HG02852 (cell line): ENCODE measurements around the gene ZNF862.

Experiments used
- ATAC-seq: cut with Tn5 transposase; IDR thresholded peaks from one replicate; pipeline ENCODE4 v1.9.1; 2021; ENCODE audit warnings: mild to moderate bottlenecking, moderate library complexity; ENCODE audit not compliant: unreplicated experiment

ZNF862 gene

DNA sequence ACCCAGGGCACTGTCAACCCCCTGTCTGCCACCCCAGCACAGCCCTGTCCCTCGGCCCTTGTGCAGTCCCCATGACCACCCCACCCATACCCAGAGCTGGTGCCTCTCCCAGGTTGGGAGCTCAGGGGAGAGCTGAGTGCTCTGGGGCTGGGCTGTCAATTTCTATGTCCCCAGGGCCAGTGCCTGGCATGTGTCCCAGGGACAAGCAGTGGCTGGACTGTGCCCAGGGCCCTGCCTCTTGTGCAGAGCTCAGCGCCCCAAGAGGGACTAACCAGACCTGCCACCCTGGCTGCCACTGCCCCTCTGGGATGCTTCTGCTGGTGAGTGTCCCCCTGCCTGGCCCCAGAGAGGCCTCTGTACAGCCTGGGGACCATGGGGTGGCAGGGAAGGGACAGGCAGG lies 29.0 kb upstream of the ZNF862 start:
- no peak for ATAC-seq

DNA sequence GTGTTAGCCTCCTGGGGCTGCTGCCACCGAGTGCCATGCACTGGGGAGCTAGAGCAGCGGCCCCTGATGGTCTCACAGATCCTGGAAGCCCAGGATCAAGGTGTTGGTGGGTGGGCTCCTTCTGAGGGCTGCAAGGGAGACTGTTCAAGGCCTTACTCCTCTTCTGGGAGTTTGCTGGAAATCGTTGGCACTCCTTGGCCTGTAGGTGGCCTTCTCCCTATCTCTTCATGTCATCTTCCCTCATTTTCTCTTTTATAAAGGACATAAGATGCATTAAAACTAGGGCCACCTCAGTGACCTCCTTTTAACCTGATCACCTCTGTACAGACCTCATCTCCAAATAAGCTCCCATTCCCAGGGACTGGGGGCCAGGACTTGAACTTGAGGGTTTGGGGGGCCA lies 27.0 kb upstream of the ZNF862 start:
- ATAC-seq = no peak

DNA sequence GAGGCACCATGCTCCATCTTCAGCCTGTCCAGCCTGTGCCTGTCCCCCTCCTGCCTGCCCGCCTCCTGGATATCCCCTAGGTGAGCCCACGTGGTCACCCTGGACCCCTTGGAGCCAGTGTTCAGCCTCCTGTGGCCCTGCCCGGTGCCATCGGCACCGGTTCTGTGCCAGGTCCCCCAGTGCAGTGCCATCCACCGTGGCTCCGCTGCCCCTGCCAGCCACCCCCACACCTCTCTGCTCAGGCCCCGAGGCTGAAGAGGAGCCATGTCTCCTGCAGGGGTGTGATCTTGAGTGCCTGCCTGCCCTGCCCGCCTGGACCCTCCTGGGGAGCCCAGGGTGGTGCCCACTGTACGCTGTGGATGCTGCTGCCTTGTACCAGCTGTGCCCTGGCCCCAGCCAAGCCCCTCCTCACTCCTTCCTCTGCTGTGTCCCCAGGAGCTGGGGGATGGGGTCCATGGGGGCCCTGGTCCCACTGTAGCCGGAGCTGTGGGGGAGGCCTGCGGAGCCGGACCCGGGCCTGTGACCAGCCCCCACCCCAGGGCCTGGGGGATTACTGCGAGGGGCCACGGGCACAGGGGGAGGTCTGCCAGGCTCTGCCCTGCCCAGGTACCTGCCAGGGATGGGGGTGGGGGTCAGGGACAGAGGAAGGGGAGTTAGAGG lies 26.2 kb upstream of the ZNF862 start:
- no peak for ATAC-seq

DNA sequence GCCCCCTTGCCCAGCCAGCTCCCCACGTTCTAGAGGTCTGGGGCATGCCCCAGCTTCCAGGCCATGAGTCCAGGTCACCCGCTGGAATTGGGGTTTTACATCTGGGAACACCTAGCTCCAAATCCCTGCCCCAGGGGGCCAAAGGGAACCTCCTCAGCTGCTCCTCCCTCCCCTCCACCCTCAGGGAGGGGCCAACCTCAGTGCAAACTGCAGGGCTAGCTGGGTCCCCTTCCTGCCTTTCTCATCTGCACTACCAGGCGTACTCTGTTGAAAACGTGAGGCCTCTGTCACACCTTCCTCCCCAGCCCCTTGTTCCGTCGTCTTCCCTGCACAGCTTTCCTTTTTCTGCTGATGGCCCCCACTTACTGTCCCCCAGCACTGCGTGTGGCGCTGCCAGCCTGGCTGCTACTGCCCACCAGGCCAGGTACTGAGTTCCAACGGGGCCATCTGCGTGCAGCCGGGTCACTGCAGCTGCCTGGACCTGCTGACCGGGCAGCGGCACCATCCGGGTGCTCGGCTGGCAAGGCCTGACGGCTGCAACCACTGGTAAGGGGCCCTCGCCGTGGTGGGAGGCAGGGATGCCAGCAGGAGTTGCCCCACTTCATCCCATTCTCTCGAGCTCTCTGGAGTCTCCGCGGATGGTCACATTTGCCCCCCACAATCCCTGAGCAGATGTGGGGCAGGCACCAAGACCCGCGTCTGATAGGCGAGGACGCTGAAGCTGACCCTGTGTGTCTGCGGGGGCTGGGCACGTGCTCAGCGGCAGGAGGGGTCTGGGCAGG lies 24.7 kb upstream of the ZNF862 start:
- ATAC-seq = no peak

DNA sequence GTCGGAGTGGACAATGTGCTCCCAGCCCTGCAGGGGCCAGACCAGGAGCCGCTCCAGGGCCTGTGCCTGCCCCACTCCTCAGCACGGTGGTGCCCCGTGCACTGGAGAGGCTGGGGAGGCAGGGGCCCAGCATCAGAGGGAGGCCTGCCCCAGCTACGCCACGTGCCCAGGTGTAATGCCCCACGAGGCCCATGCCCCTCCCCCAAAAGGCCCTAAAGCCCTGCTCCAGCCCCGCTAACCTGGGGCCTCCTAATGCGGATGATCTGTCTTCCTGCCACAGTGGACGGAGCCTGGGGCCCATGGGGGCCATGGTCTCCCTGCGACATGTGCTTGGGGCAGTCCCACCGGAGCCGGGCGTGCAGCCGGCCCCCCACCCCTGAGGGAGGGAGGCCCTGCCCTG lies 23.7 kb upstream of the ZNF862 start:
- ATAC-seq = no peak

DNA sequence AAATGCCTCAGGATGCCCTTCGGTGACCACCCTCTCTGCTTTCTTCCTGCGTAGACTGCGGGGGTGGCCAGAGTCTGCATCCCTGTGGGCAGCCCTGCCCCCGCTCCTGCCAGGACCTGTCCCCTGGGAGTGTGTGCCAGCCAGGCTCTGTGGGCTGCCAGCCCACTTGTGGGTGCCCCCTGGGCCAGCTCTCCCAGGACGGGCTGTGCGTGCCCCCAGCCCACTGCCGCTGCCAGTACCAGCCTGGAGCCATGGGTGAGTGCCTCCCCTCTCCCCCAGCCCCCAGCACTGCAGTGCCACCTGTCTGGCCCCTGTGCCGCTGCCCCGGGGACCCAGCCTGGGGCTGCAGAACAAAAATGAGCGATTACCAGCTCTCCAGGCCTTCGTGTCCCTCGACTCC lies 23.1 kb upstream of the ZNF862 start:
- no peak for ATAC-seq

DNA sequence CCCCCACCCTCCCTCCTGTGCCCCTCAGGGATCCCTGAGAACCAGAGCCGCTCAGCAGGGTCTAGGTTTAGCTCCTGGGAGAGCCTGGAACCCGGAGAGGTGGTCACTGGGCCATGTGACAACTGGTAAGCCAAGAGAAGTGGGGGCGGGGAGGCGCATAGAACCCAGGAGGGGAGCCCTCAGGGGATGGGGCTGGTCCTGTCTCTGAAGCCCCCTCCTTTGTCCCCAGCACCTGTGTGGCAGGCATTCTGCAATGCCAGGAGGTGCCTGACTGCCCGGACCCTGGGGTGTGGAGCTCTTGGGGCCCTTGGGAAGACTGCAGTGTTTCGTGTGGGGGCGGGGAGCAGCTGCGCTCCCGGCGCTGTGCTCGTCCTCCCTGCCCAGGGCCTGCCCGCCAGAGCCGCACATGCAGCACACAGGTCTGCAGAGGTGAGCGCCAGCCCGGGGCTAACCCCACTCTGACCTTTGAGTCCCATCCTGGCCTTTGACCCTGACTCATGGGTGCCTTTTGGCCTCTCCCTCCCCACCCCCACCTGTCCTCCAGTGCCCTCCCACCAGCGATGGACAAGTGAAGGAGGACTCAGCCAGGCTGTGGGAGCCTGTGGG lies 22.4 kb upstream of the ZNF862 start:
- no peak for ATAC-seq

DNA sequence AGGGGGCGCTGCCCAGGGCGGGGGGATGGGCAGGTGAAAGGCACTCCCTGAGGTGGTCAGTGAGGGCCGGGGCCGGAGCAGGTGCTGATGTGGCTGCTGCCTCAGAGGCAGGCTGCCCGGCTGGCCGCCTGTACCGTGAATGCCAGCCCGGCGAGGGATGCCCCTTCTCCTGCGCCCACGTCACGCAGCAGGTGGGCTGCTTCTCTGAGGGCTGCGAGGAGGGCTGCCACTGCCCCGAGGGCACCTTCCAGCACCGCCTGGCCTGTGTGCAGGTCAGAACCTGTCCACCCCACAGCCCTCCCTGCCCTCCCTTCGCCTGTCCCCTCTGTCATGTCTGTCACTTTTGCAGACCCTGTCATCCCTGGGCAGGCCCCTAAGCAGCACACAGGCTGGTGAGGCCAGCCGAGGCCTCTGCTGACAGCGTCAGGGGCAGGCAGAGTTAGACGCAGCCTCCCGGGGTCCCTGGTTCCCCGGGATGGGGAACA lies 21.9 kb upstream of the ZNF862 start:
- ATAC-seq = no peak

DNA sequence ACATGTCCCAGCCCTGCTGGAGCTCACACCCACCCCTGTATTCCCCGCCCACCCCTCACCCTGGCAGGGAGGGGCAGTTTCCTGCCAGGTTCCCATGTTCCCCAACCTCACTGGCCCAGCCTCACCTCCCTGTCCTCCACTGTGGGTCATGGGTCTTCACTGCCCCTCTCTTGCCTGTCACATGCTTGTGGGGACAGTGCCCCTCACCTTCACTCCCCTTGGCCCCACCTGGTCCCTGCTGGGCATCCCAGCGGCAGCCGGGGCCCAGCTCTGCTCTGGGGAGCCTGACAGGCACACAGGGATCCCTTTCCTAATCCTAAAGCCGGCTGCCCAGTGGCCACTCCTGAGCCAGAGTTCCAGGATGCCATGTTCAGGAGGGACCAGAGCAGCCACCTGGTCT lies 21.4 kb upstream of the ZNF862 start:
- ATAC-seq = no peak

DNA sequence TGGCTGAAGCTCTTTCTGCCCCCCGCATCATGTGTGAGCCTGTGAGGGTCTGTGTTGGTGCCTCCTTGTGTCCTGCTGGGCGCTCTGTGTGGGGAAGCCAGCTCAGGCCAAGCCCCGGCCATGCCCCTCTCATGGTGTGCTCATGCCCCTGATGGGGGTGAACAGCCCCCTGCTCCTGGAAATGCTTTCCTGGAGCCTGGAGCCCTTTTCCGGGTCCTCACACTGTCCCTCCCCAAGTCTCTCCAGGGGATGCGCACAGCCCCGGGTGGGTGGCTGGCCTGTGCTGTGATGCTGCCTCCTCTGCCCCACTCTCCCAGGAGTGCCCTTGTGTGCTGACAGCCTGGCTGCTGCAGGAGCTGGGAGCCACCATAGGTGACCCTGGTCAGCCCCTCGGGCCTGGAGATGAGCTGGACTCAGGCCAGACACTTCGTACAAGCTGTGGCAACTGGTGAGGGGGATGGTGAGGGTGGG lies 20.8 kb upstream of the ZNF862 start:
- no peak for ATAC-seq

DNA sequence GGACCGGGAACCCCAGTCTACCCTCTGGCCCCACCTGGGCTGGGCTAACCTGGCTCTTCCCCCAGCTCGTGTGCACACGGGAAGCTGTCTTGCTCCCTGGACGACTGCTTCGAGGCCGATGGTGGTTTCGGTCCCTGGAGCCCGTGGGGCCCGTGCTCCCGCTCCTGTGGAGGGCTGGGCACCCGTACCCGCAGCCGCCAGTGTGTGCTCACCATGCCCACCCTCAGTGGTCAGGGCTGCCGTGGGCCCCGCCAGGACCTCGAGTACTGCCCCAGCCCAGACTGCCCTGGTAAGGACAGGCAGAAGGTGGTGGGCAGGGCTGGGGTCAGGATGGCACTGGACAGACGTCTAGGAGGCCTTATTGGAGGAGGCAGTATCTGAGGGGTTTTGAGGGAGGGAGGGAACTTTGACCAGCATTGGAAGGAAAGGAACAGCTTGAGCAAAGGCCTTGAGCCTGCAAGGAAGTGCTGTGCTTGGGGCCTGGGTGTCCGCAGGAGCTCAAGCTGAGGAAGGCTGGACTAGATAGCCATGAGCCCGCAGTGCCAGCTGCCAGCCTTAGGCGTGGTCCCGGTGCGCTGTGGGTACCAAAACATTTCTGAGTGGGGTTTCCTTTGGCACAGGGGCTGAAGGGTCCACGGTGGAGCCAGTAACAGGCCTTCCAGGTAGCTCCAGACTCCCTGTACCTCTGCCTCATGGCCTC lies 20.2 kb upstream of the ZNF862 start:
- no peak for ATAC-seq

DNA sequence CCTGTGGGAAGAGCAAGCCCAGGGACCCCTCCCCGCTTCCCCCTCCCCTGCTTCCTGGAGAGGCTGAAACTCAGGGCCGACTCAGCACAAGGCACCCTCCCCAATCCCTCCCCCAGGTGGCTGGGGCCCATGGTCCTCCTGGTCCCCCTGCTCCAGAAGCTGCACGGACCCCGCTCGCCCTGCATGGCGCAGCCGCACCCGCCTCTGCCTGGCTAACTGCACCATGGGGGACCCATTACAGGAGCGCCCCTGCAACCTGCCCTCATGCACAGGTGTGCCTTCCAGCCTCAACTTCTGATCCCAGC lies 19.7 kb upstream of the ZNF862 start:
- ATAC-seq = no peak

DNA sequence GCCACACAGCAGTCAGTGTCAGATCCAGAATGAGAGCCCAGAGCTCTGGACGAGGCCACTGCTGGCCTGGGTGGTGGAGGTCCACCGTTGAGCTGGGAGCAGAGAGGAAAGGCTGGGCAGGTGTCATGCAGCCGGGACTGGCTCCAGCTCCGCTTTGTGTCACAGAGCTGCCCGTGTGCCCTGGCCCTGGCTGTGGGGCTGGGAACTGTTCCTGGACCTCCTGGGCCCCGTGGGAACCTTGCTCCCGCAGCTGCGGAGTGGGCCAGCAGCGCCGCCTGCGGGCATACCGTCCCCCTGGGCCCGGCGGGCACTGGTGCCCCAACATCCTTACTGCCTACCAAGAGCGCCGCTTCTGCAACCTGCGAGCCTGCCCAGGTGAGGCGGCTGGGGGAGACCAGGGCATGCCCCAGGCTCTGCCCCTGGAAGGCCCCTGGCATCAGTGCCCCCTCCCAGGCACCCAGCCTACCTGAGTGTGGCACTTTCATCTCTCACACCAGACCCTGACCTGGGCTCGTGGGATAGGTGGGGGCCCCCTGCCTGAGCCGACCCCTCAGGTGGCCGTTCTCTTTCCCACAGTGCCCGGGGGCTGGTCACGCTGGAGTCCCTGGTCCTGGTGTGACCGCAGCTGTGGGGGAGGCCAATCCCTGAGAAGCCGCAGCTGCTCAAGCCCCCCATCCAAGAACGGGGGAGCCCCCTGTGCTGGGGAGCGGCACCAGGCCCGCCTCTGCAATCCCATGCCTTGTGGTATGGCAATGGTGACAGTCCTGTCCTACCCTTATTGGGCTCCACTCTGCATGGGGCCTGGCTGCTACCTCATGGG lies 18.8 kb upstream of the ZNF862 start:
- no peak for ATAC-seq

DNA sequence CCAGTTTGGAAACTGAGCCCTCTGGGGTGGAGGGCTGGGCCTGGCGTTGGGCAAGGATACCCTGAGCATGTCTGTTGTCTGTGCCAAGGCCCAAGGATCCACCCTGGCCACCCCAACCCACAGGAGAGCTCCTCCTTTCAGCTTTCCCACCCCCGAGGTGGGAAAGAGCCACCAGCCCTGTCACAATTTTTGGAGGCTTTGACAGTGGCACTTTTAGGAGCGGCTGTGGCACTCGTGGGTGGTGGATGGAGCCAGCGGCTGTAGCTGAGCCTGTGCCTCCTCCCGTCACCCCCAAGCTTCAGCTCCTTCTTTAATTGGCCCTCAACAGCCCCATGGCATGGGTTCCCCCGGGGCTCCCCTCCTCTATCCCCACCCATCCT lies 18.2 kb upstream of the ZNF862 start:
- ATAC-seq = no peak

DNA sequence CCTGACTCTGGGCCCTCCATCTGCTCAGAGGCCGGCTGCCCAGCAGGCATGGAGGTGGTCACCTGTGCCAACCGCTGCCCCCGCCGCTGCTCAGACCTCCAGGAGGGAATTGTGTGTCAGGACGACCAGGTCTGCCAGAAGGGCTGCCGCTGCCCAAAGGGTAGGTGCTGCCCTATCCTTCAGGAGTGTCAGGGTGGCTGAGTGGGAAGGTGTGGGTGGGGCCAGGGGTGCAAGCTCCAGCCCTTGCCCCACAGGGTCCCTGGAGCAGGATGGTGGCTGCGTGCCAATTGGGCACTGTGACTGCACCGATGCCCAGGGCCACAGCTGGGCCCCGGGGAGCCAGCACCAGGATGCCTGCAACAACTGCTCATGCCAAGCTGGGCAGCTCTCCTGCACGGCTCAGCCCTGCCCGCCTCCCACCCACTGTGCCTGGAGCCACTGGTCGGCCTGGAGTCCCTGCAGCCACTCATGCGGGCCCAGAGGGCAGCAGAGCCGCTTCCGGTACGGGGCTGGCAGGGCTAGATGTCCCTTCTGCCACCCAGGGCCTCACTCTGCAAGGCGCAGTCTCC lies 17.5 kb upstream of the ZNF862 start:
- ATAC-seq = no peak

DNA sequence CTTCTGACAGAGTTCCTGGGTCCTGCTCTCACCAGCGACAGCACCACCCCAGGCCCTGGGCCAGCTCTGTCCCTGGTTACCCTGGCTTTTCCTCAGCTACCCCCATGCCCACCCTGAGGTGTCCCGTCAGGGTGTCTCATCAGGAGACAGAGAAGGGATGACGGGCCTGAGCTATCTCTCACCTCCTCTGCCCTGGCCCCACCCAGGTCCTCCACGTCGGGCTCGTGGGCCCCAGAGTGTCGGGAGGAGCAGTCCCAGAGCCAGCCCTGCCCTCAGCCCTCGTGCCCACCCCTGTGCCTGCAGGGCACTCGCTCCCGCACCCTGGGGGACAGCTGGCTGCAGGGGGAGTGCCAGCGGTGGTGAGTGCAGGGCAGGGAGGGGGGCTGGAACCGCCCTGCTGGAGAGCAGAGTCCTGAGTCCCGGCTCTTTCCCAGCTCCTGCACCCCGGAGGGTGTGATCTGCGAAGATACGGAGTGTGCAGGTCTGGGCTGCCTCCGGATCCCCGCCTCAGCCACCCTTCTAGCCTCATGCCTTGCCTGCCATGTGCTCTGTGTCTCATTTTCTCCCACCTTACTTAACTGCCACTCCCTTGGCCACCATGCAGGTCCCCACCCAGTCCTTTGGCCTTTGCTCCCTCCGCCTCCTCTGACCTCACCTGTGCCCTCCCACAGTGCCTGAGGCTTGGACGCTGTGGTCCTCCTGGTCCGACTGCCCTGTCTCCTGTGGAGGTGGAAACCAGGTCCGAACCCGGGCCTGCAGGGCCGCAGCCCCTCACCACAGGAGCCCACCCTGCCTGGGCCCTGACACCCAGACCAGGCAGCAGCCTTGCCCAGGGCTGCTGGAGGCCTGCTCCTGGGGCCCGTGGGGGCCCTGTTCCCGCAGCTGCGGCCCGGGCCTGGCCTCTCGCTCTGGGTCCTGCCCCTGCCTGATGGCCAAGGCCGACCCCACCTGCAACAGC lies 16.7 kb upstream of the ZNF862 start:
- no peak for ATAC-seq

DNA sequence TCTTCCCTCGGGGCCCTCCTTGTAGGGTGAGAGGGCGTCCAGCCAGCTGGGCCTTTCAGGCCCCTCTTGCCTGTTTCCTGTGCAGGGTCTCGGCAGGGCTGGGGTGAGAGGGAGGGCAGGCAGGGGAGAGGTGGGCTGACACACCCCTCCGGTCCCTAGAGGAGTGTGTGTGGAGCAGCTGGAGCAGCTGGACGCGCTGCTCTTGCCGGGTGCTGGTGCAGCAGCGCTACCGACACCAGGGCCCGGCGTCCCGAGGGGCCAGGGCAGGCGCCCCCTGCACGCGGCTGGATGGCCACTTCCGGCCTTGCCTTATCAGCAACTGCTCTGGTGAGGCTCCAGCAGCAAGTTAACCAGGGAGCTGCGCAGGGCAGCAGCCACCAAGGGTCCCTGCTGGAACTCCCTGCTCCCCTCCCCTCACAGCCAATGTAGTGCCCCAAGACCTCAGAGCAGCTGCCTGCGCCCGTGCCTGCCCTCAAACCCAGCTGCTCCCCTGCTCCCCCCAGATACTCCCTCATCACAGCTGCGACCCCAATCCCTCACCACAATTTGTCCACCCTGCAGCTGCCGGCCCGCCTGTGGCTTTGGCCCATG lies 15.7 kb upstream of the ZNF862 start:
- no peak for ATAC-seq

DNA sequence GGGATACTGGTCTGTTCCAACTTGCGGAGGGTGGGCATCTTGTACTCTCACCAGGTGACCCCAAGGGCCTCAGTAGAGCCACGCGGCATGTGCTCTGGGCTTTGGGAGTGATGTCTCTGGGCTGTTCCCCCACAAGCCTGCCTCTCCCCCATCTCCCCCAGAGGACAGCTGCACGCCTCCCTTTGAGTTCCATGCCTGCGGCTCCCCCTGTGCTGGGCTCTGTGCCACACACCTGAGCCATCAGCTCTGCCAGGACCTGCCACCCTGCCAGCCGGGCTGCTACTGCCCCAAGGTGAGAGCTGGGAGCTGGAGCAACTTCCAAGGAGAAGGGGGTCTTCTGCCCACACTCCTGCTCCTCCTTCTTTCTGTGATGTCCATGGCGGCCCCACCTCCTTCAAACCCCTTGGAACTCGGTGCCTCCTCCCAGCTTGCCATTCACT lies 15.0 kb upstream of the ZNF862 start:
- ATAC-seq = no peak

DNA sequence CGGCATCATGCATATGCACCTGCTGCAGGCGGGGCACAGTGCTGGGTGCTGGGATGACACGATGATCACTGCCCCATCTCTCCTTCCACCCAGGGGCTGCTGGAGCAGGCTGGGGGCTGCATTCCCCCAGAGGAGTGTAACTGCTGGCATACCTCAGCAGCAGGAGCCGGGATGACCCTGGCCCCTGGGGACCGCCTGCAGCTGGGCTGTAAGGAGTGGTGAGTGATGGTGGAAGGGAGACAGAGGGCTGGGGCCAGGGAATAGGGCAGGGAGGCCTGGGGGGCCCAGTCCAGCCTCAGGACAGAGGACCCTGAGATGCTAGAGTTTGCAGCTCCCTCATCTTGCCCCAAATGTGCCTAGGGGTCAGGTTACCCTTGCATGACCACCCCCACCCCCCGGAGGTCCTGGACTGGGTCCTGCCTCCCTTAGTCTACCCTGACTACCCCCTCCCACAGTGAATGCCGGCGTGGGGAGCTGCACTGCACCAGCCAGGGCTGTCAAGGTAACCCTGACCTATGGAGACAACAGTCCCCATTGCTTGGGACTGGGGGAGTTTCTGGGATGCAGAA lies 14.5 kb upstream of the ZNF862 start:
- no peak for ATAC-seq
